A673 (cell line): ENCODE measurements around the gene HLA-F. TPM values are rescaled to one million over a fixed set of nuclear protein-coding genes. Genes with fewer than 3 reads are reported as not detected.

Source experiments
- BruUV-seq: library from RNA; stranded (reverse); fragments of 400-500 nt; replicated peaks from 2 replicates; lab custom pipeline; 2021; lab: Mats Ljungman, UMichigan
- CTCF ChIA-PET: fragments of 300-600 bp; sonication (Branson Sonifier 250); formaldehyde crosslinking; loops from one replicate; lab custom pipeline; 2022; ENCODE audit warnings: antibody characterized with exemption; lab: Charles Lee
- POLR2A ChIA-PET: fragments of 300-600 bp; sonication (Branson Sonifier 250); formaldehyde crosslinking; loops from one replicate; lab custom pipeline; 2022; ENCODE audit warnings: antibody characterized with exemption; ENCODE audit not compliant: low non-redundant PET; lab: Charles Lee
- DNase-seq: peaks from one replicate; pipeline ENCODE4 v3.0.0-alpha.2; 2015; ENCODE audit warnings: low spot score
- H3K27ac ChIP-seq: fragments of 200-600 bp; sonication (generic); 2 replicates; pipeline ENCODE4 v1.5.1; 2016; ENCODE audit warnings: mixed run types, low read depth, mild to moderate bottlenecking, mixed read lengths, antibody characterized with exemption, low read length; ENCODE audit not compliant: poor library complexity, severe bottlenecking
- H3K27me3 ChIP-seq: fragments of 200-600 bp; sonication (generic); replicated peaks from 2 replicates; pipeline ENCODE4 v1.6.1; 2017; ENCODE audit warnings: mixed run types, low read depth, mild to moderate bottlenecking, mixed read lengths, antibody characterized with exemption, low read length; ENCODE audit not compliant: insufficient read depth, poor library complexity
- H3K36me3 ChIP-seq: fragments of 200-600 bp; sonication (generic); 2 replicates; pipeline ENCODE4 v1.6.1; 2016; ENCODE audit warnings: mixed run types, mild to moderate bottlenecking, mixed read lengths, antibody characterized with exemption, low read length; ENCODE audit not compliant: insufficient read depth, poor library complexity, severe bottlenecking
- H3K4me1 ChIP-seq: fragments of 200-600 bp; sonication (generic); 2 replicates; pipeline ENCODE4 v1.6.1; 2017; ENCODE audit warnings: mixed run types, mild to moderate bottlenecking, mixed read lengths, antibody characterized with exemption, low read length; ENCODE audit not compliant: insufficient read depth, poor library complexity, severe bottlenecking
- H3K4me3 ChIP-seq: fragments of 200-600 bp; sonication (generic); 2 replicates; pipeline ENCODE4 v1.5.1; 2016; ENCODE audit warnings: low read depth, mixed run types, mild to moderate bottlenecking, mixed read lengths, low read length; ENCODE audit not compliant: poor library complexity, severe bottlenecking
- H3K9me3 ChIP-seq: fragments of 200-600 bp; sonication (generic); 2 replicates; pipeline ENCODE4 v1.6.1; 2016; ENCODE audit warnings: mixed run types, low read depth, mild to moderate bottlenecking, mixed read lengths, antibody characterized with exemption, low read length; ENCODE audit not compliant: poor library complexity, severe bottlenecking
- EZH2 ChIP-seq: fragments of 200-600 bp; sonication (generic); IDR thresholded peaks from 2 replicates; pipeline ENCODE4 v1.6.1; 2017; ENCODE audit warnings: borderline replicate concordance, low read depth, mild to moderate bottlenecking, mixed read lengths, antibody characterized with exemption, low read length; ENCODE audit not compliant: poor library complexity, severe bottlenecking
- intact Hi-C: fragments of 100-400 bp; cut with micrococcal nuclease; formaldehyde crosslinking; loops from one replicate; pipeline ENCODE4 v1.10.0; 2022; ENCODE audit not compliant: unreplicated experiment
- total RNA-seq: library from RNA; stranded (reverse); gene quantifications from 2 replicates; pipeline ENCODE4 v1.2.3, GENCODE V29; 2021
- TF ChIP-seq, protein P1 (sequence below): fragments of 300-800, 200-600 bp; sonication (generic); conservative IDR thresholded peaks from 2 replicates; pipeline ENCODE4 v1.5.1; 2017; ENCODE audit warnings: low read depth, mild to moderate bottlenecking, antibody characterized with exemption, low read length, moderate library complexity, mixed read lengths

The HLA-F gene
- total RNA-seq, 1 experiment from 2014 or later, result not detected

- POLR2A ChIA-PET, result no interaction called here
- H3K36me3 ChIP-seq, result no peaks in the 10 kb centered on the region
- CTCF ChIA-PET, result no interaction called here
- no peak for DNase-seq
- intact Hi-C loops, result loop anchor here (2.0 to 10.0 kb wide), 2 partner anchors 95 to 275 kb away; no protein-coding TSS in a partner anchor
- no peak overlapping the region for H3K4me3 ChIP-seq
- no peak overlapping the region for H3K27ac ChIP-seq
- BruUV-seq, result no TSS peak
- no peak for TF ChIP-seq EZH2
- TF ChIP-seq, protein P1, sequence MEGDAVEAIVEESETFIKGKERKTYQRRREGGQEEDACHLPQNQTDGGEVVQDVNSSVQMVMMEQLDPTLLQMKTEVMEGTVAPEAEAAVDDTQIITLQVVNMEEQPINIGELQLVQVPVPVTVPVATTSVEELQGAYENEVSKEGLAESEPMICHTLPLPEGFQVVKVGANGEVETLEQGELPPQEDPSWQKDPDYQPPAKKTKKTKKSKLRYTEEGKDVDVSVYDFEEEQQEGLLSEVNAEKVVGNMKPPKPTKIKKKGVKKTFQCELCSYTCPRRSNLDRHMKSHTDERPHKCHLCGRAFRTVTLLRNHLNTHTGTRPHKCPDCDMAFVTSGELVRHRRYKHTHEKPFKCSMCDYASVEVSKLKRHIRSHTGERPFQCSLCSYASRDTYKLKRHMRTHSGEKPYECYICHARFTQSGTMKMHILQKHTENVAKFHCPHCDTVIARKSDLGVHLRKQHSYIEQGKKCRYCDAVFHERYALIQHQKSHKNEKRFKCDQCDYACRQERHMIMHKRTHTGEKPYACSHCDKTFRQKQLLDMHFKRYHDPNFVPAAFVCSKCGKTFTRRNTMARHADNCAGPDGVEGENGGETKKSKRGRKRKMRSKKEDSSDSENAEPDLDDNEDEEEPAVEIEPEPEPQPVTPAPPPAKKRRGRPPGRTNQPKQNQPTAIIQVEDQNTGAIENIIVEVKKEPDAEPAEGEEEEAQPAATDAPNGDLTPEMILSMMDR, result no peak
- H3K9me3 ChIP-seq, result no peaks in the 10 kb centered on the region
- peaks cover 10% of the 10 kb centered on the region for H3K27me3 ChIP-seq
- H3K4me1 ChIP-seq, result no peaks in the 10 kb centered on the region
Observed at GRCh38 chr6:29739882-29740261, 16.6 kb downstream of the HLA-F start.

DNA sequence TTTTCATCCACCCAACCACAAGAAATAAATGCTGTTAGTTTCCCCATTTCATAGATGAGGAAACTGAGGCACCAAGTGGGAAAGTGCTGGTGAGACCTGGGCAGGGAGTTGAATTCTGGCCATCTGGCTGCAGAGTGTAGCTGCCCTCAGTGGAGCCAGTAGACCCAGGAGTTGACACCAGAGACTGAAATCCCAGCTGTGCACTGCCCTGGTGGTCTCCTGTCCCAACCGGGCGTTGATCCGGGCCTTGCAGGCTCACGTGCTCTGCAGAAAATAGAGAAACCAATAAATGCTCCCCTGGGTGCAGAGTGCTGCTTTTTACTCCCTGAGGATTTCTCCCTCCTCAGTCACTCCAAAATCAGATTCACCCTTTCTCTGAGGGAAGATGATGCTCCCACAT lies 18.4 kb downstream of the HLA-F start:
- no peak overlapping the region for H3K4me3 ChIP-seq

GRCh38 chr6:29742127-29742526 lies 18.9 kb downstream of the HLA-F start:
- ChIA-PET POLR2A (no interaction called here), CTCF (no interaction called here)
- Histone ChIP-seq H3K4me1 (no peaks in the 10 kb centered on the region), H3K27ac (no peak overlapping the region), H3K27me3 (peaks cover 9% of the 10 kb centered on the region), H3K9me3 (no peaks in the 10 kb centered on the region), H3K4me3 (no peak overlapping the region), H3K36me3 (no peaks in the 10 kb centered on the region)
- no TSS peak for BruUV-seq
- TF ChIP-seq, protein P1, result no peak
- no peak for TF ChIP-seq EZH2
- intact Hi-C loops, result no loop called here
- DNase-seq, result no peak

More for the DNA sequence above, 18.4 kb downstream of the HLA-F start:
- BruUV-seq, result no TSS peak
- no peak for TF ChIP-seq EZH2
- CTCF ChIA-PET, result no interaction called here
- no peaks in the 10 kb centered on the region for H3K9me3 ChIP-seq
- no peaks in the 10 kb centered on the region for H3K4me1 ChIP-seq
- DNase-seq, result no peak
- peaks cover 9% of the 10 kb centered on the region for H3K27me3 ChIP-seq
- POLR2A ChIA-PET, result no interaction called here
- no peaks in the 10 kb centered on the region for H3K36me3 ChIP-seq
- intact Hi-C loops, result no loop called here
- no peak overlapping the region for H3K27ac ChIP-seq

DNA sequence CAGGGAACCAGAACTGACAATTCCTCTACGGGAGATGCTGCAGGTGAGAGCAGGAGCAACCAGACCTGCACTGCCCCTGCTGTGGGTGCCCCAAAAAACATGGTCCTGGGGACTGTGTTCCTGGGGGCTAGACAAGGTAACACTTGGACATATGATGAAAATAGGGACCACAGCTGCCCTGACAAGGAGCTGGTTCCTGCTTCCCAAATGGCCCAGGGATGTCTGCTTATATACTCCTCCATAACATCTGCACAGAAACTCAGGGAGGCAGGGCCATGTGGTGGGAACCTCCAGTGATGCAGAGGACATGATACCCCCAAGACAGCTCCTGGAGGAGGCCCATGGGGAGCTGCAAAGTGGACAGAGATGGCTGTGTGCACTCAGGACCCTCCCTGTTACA lies 19.8 kb downstream of the HLA-F start:
- TF ChIP-seq, protein P1, result no peak
- no peak for TF ChIP-seq EZH2

More for the DNA sequence above, 19.8 kb downstream of the HLA-F start:
- intact Hi-C loops, result no loop called here
- CTCF ChIA-PET, result no interaction called here
- no peak for DNase-seq
- Histone ChIP-seq H3K9me3 (no peaks in the 10 kb centered on the region), H3K36me3 (no peaks in the 10 kb centered on the region), H3K27me3 (peaks cover 17% of the 10 kb centered on the region), H3K4me1 (no peaks in the 10 kb centered on the region), H3K4me3 (no peak overlapping the region), H3K27ac (no peak overlapping the region)
- BruUV-seq, result no TSS peak
- POLR2A ChIA-PET, result no interaction called here
